ENCODE results near the gene OSBP2.
A peak's percentile ranks its signal among the peaks of the same experiment; 100 is the strongest.

OSBP2 gene

DNA sequence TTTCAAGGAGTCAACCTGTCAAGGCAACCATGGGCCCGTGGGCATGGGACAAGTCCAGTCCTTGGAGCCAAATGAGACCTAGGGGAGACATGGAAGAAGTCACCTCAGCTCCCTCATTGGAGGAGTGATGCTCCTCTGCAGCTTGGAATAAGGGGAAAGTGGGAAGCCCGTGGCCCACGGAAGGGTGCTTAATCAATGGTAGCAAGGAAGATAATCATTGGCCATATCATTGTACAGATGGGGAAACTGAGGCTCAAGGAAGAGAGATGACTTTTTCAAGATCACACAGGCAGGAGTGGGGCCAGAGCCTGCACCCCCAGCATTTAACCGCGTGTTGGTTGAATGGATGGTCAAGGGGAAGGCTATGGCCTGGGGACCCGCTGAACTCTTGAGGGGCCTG is 133.0 kb downstream of the OSBP2 start:
- Histone ChIP-seq H3K4me3 (no peak overlapping the region), H3K27ac (no peak overlapping the region)
- peak; percentile 56 for DNase-seq (ENCODE audit: low spot score)
- TF ChIP-seq, protein P1, sequence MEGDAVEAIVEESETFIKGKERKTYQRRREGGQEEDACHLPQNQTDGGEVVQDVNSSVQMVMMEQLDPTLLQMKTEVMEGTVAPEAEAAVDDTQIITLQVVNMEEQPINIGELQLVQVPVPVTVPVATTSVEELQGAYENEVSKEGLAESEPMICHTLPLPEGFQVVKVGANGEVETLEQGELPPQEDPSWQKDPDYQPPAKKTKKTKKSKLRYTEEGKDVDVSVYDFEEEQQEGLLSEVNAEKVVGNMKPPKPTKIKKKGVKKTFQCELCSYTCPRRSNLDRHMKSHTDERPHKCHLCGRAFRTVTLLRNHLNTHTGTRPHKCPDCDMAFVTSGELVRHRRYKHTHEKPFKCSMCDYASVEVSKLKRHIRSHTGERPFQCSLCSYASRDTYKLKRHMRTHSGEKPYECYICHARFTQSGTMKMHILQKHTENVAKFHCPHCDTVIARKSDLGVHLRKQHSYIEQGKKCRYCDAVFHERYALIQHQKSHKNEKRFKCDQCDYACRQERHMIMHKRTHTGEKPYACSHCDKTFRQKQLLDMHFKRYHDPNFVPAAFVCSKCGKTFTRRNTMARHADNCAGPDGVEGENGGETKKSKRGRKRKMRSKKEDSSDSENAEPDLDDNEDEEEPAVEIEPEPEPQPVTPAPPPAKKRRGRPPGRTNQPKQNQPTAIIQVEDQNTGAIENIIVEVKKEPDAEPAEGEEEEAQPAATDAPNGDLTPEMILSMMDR (IDR thresholded peaks at IDR 0.05) = no peak

- Histone ChIP-seq H3K27ac (no peak overlapping the region), H3K4me3 (no peak overlapping the region)
- peak; percentile 60 for DNase-seq (ENCODE audit: low spot score)
- TF ChIP-seq, protein P1 (IDR thresholded peaks at IDR 0.05) = no peak
Observed at GRCh38 chr22:30828187-30829155, 133.8 kb downstream of the OSBP2 start.

DNA sequence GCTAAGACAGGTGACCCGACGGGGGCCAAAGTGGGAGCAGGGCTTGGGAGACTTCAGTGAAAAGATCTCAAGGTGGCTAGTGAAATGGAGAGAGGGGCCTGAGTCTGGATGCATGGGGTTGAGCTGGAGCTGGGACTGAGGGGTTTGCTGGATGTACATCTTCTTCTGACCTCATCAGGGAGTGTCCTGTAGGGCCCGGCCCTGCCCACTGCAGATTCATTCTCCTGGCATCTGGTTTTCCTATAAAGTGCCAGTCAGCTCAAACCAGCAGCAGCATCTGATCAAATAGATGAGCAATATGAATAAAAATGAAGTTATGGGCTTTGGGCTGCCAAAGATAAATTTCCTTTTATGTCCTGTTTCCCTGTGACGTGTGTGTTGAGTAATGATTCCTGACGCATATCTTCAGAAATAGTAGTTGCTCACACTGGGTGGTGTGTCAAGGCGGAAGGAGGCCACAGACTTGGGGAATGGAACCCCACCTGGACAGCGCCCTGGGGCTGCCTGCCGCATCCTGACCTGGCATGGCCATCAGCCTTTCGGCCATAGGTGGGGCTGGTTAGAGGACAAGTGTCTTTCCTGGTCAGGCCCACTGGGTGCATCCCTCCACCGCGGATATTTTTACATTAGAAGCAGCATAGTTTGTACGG is 135.4 kb downstream of the OSBP2 start:
- TF ChIP-seq, protein P1 (IDR thresholded peaks at IDR 0.05) = no peak
- peak; percentile 46 for DNase-seq (ENCODE audit: low spot score)
- Histone ChIP-seq H3K27ac (no peak overlapping the region), H3K4me3 (no peak overlapping the region)

GRCh38 chr22:30830907-30831306 is 136.2 kb downstream of the OSBP2 start:
- no peak overlapping the region for H3K4me3 ChIP-seq
- no peak overlapping the region for H3K27ac ChIP-seq
- TF ChIP-seq, protein P1 (IDR thresholded peaks at IDR 0.05) = no peak
- DNase-seq (ENCODE audit: low spot score) = peak; percentile 4

- TF ChIP-seq, protein P1 (IDR thresholded peaks at IDR 0.05) = no peak
- DNase-seq (ENCODE audit: low spot score) = peak; percentile 3
- Histone ChIP-seq H3K27ac (no peak overlapping the region), H3K4me3 (no peak overlapping the region)
Observed at GRCh38 chr22:30832407-30832987, 137.8 kb downstream of the OSBP2 start.

- TF ChIP-seq, protein P1 (IDR thresholded peaks at IDR 0.05) = no peak
- no peak for DNase-seq (ENCODE audit: low spot score)
- no peak overlapping the region for H3K4me3 ChIP-seq
- H3K27ac ChIP-seq = no peak overlapping the region
Observed at GRCh38 chr22:30833322-30833721, 138.6 kb downstream of the OSBP2 start.
